GM12878 (cell line): ENCODE results near the gene RERE. TPM values are rescaled to one million over a fixed set of nuclear protein-coding genes. Genes with fewer than 3 reads are reported as not detected.

Experiments used
- ATAC-seq: fragments of 200-7000 bp; cut with Tn5 transposase; 3 replicates; pipeline ENCODE4 v1.9.1; 2020; ENCODE audit warnings: mild to moderate bottlenecking, moderate library complexity
- BruUV-seq: library from RNA; stranded (reverse); fragments of 400-500 nt; replicated peaks from 2 replicates; lab custom pipeline; 2021; lab: Mats Ljungman, UMichigan
- CTCF ChIA-PET: fragments of 300-600 bp; sonication (Branson Sonifier 250); formaldehyde crosslinking; extraction: SDS; loops from one replicate; lab custom pipeline; 2021; ENCODE audit warnings: inconsistent platforms; lab: Yijun Ruan, JAX
- POLR2A ChIA-PET: fragments of 350-600 bp; formaldehyde crosslinking; extraction: SDS; loops from one replicate; lab custom pipeline; 2021; ENCODE audit warnings: inconsistent platforms; lab: Charles Lee
- RAD21 ChIA-PET: fragments of 300-600 bp; sonication (Branson Sonifier 250); formaldehyde crosslinking; loops from one replicate; lab custom pipeline; 2023; ENCODE audit warnings: antibody characterized with exemption; ENCODE audit not compliant: unreplicated experiment; lab: Charles Lee
- SMC1A ChIA-PET: fragments of 300-600 bp; sonication (Branson Sonifier 250); formaldehyde crosslinking; loops from one replicate; lab custom pipeline; 2023; ENCODE audit not compliant: unreplicated experiment, uncharacterized antibody; lab: Charles Lee
- DNase-seq: peaks from one replicate; pipeline ENCODE4 v3.0.0-alpha.2; 2011; ENCODE audit warnings: low read depth, low spot score
- FAIRE-seq: peaks from 3 replicates; lab custom pipeline; 2011; peaks lifted over from hg19 to GRCh38; lab: Jason Lieb, UNC
- H2AFZ ChIP-seq: 2 replicates; pipeline ENCODE4 v1.6.0; 2011; ENCODE audit warnings: low read depth, low read length, control low read depth; ENCODE audit not compliant: control insufficient read depth
- H3K27ac ChIP-seq: 2 replicates; pipeline ENCODE4 v1.5.1; 2011; ENCODE audit warnings: control low read depth; ENCODE audit not compliant: control insufficient read depth, insufficient read depth
- H3K27me3 ChIP-seq, 2 experiments: replicated peaks in 1 of 2; 2 replicates each; pipeline versions ENCODE4 v1.6.0 to v1.6.1; 2011; ENCODE audit warnings: low read length in 1 of 2; ENCODE audit not compliant: control insufficient read depth in 2 of 2, insufficient read depth in 2 of 2
- H3K36me3 ChIP-seq, 2 experiments: 2 replicates each; pipeline ENCODE4 v1.5.1; 2011; ENCODE audit warnings: low read length in 1 of 2; ENCODE audit not compliant: control insufficient read depth in 2 of 2, insufficient read depth in 2 of 2
- H3K4me1 ChIP-seq: 2 replicates; pipeline ENCODE4 v1.6.1; 2011; ENCODE audit warnings: mild to moderate bottlenecking, low read length, moderate library complexity, mixed read lengths; ENCODE audit not compliant: control insufficient read depth, insufficient read depth
- H3K4me2 ChIP-seq: 2 replicates; pipeline ENCODE4 v1.6.0; 2011; ENCODE audit warnings: control low read depth; ENCODE audit not compliant: control insufficient read depth, insufficient read depth
- H3K4me3 ChIP-seq: fragments of 200-600 bp; sonication (generic); 2 replicates; pipeline ENCODE4 v1.5.1; 2016
- H3K79me2 ChIP-seq: 2 replicates; pipeline ENCODE4 v1.6.0; 2011; ENCODE audit warnings: low read length; ENCODE audit not compliant: control insufficient read depth, insufficient read depth
- H3K9ac ChIP-seq: 2 replicates; pipeline ENCODE4 v1.8.0; 2011; ENCODE audit warnings: low read length, control low read depth, mixed read lengths; ENCODE audit not compliant: control insufficient read depth, insufficient read depth
- H3K9me3 ChIP-seq: replicated peaks from 3 replicates; pipeline ENCODE4 v1.5.1; 2011; ENCODE audit warnings: mild to moderate bottlenecking, low read length; ENCODE audit not compliant: control insufficient read depth, insufficient read depth
- H4K20me1 ChIP-seq: 2 replicates; pipeline ENCODE4 v1.6.0; 2011; ENCODE audit not compliant: control insufficient read depth, insufficient read depth
- ATF3 ChIP-seq: IDR thresholded peaks from 2 replicates; pipeline ENCODE4 v1.6.1; 2011; ENCODE audit warnings: low read depth, mild to moderate bottlenecking, low read length, moderate library complexity, borderline replicate concordance; ENCODE audit errors: extremely low read depth
- ETV6 ChIP-seq, 2 experiments: fragments of 450-650 bp in 1 of 2; IDR thresholded peaks in 1 of 2; conservative IDR thresholded peaks in 1 of 2; 2 replicates each; pipeline ENCODE4 v1.6.1; 2014; ENCODE audit warnings: antibody characterized with exemption in 1 of 2, borderline replicate concordance in 1 of 2, low read depth in 1 of 2, mild to moderate bottlenecking in 1 of 2, moderate library complexity in 1 of 2
- FOS ChIP-seq: IDR thresholded peaks from 3 replicates; pipeline ENCODE4 v1.6.1; 2011; ENCODE audit warnings: borderline replicate concordance; ENCODE audit not compliant: insufficient read length; ENCODE audit errors: extremely low read depth
- NFYB ChIP-seq: IDR thresholded peaks from 2 replicates; pipeline ENCODE4 v1.6.1; 2011; ENCODE audit warnings: low read depth, mild to moderate bottlenecking, low read length, improper control_type of control experiment, moderate library complexity; ENCODE audit not compliant: insufficient read depth
- NRF1 ChIP-seq: conservative IDR thresholded peaks from 2 replicates; pipeline ENCODE4 v1.6.1; 2011; ENCODE audit warnings: mild to moderate bottlenecking, low read depth, low read length, improper control_type of control experiment
- PML ChIP-seq: IDR thresholded peaks from 2 replicates; pipeline ENCODE4 v1.6.1; 2012; ENCODE audit warnings: low read length, inconsistent platforms
- PRDM15 ChIP-seq: fragments of 450-650 bp; formaldehyde crosslinking; IDR thresholded peaks from 2 replicates; pipeline ENCODE4 v1.4.0; 2020; ENCODE audit warnings: mild to moderate bottlenecking, moderate library complexity
- RBBP5 ChIP-seq: fragments of 200-600 bp; sonication (generic); conservative IDR thresholded peaks from 2 replicates; pipeline ENCODE4 v1.6.1; 2016
- RFX5 ChIP-seq: IDR thresholded peaks from 2 replicates; pipeline ENCODE4 v1.6.1; 2011; ENCODE audit warnings: low read depth, low read length, improper control_type of control experiment
- SMC3 ChIP-seq: IDR thresholded peaks from 2 replicates; pipeline ENCODE4 v1.6.1; 2011; ENCODE audit warnings: low read length, improper control_type of control experiment, borderline replicate concordance
- SP1 ChIP-seq: IDR thresholded peaks from one replicate; pipeline ENCODE4 v1.6.1; 2011; ENCODE audit warnings: low read depth, low read length
- ZNF687 ChIP-seq: fragments of 450-650 bp; IDR thresholded peaks from 2 replicates; pipeline ENCODE4 v1.6.1; 2017; ENCODE audit warnings: mild to moderate bottlenecking, moderate library complexity
- ZSCAN29 ChIP-seq: fragments of 450-650 bp; IDR thresholded peaks from 2 replicates; pipeline ENCODE4 v1.6.1; 2017; ENCODE audit warnings: mild to moderate bottlenecking, moderate library complexity
- WGBS: methylation state at CpG from one replicate; pipeline ENCODE4 v1.1.6; 2016; ENCODE audit warnings: low lambda C conversion rate; ENCODE audit not compliant: insufficient replicate concordance, insufficient coverage; ENCODE audit errors: missing lambda C conversion rate; 5-methylcytosine and 5-hydroxymethylcytosine counted together
- in situ Hi-C: fragments of 300-500 bp; cut with MboI; formaldehyde crosslinking; loops from 9 replicates; pipeline ENCODE4 v1.14.3; 2018; ENCODE audit warnings: mixed read lengths
- intact Hi-C: fragments of 100-400 bp; cut with micrococcal nuclease; formaldehyde crosslinking; loops from one replicate; pipeline ENCODE4 v1.14.2; 2022; ENCODE audit not compliant: unreplicated experiment
- polyA plus RNA-seq, 11 experiments: library from polyadenylated mRNA; depleted of rRNA in 4 of 11; unstranded in 6 of 11; stranded (reverse) in 5 of 11; fragments of >200 nt; fragmentation: Nextera tagmentation in 4 of 11; fragmentation: Illumina TruSeq in 1 of 11; extraction: Ambion mirVana in 4 of 11; extraction: Trizol in 1 of 11; gene quantifications; 1 replicate in 1 of 11; 2 replicates in 10 of 11; pipeline versions ENCODE4 v1.2.1 to v1.2.3, GENCODE V29; 2011 to 2016; ENCODE audit warnings: inconsistent platforms in 2 of 11, missing spikeins in 2 of 11, low read depth in 1 of 11
- total RNA-seq, 4 experiments: library from RNA; depleted of rRNA in 3 of 4; stranded (reverse); fragments of >200 nt in 3 of 4; fragmentation: Illumina TruSeq in 1 of 4; extraction: Trizol in 1 of 4; gene quantifications; 2 replicates each; pipeline versions ENCODE4 v1.2.1 to v1.2.3, GENCODE V29; 2013 to 2021
- TF ChIP-seq, protein P1 (sequence below): IDR thresholded peaks from 2 replicates; pipeline ENCODE4 v1.6.1; 2012; ENCODE audit warnings: low read depth, low read length, improper control_type of control experiment

The RERE gene
- total and polyA plus RNA-seq, 10 of the 15 experiments (the other 5 are each of a cell fraction or from before 2014, with no cell fraction given): 5.2 to 60.5 (median 20.2) TPM

DNA sequence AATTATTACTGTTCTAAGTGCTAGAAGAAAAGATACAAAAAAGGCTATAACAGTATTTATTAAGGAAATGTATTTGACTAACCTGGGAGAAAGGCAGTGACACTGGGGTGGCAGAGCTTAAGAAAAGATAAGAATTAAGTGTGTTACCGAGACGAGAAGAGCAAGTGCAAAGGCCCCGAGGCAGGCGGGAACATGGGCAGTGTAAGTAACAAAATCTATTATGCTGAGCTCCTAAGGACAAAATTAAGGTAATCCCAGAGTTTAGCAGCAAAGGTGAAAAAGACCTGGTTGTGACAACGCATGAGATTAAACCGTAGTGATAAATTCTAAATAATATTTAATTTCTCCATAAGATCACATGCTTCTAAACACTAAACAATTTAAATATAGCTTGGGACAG lies 167.6 kb downstream of the RERE start:
- Histone ChIP-seq H3K4me3 (no peak overlapping the region), H3K36me3 (no peaks in the 10 kb centered on the region), H2AFZ (no peak overlapping the region), H3K27ac (no peak overlapping the region), H3K9me3 (no peaks in the 10 kb centered on the region), H3K9ac (no peak overlapping the region), H3K4me2 (0 out of 2 replicates have a peak overlapping the region, but pooled peaks have one; percentile 3), H3K79me2 (peaks cover 51% of the 10 kb centered on the region), H4K20me1 (no peaks in the 10 kb centered on the region), H3K27me3 (no peaks in the 10 kb centered on the region), H3K4me1 (peaks cover 61% of the 10 kb centered on the region)
- in situ Hi-C loops (no loop called here), intact Hi-C loops (loop anchor here (2.0 kb wide), 1 partner anchor 15 kb away; no protein-coding TSS in a partner anchor)
- ChIA-PET POLR2A (interaction anchor here (0.6 to 4.2 kb wide), 7 partner anchors 12 to 72 kb away, joined by 3 to 40 read pairs (median 4); no protein-coding TSS in a partner anchor), SMC1A (interaction anchor here (0.7 to 19.5 kb wide), 6 partner anchors 11 to 89 kb away, joined by 3 to 587 read pairs (median 4); no protein-coding TSS in a partner anchor), RAD21 (interaction anchor here (0.5 to 19.1 kb wide), 4 partner anchors 16 to 88 kb away, joined by 3 to 384 read pairs (median 6); no protein-coding TSS in a partner anchor), CTCF (interaction anchor here (1.0 to 2.5 kb wide), 4 partner anchors 9 to 199 kb away, joined by 3 to 9 read pairs (median 4); no protein-coding TSS in a partner anchor)
- WGBS: 96% methylated on average over 6 of the region's 6 CpGs
- no TSS peak for BruUV-seq
- FAIRE-seq (no peak), ATAC-seq (no peak), DNase-seq (no peak)
- TF ChIP-seq NRF1 (no peak), FOS (no peak), RBBP5 (no peak), SMC3 (no peak), ZNF687 (no peak), ATF3 (no peak), RFX5 (no peak), NFYB (no peak), ETV6 (conservative IDR thresholded peaks at IDR 0.05 in 1 of 2, IDR thresholded peaks at IDR 0.05 in 1 of 2; ENCODE audit: borderline replicate concordance in 1 of 2, low read depth in 1 of 2) (no peak), PML (no peak), SP1 (no peak), ZSCAN29 (no peak), PRDM15 (no peak)
- TF ChIP-seq, protein P1, sequence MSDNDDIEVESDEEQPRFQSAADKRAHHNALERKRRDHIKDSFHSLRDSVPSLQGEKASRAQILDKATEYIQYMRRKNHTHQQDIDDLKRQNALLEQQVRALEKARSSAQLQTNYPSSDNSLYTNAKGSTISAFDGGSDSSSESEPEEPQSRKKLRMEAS: no peak
